Suppressor macrophage (primary cell): ENCODE data around the gene MLLT11.

Source experiments
- DNase-seq, 4 experiments: peaks; one replicate each; pipeline ENCODE4 v3.0.0-alpha.2; 2020 to 2022
- total RNA-seq, 17 experiments: gene quantifications; one replicate each; lab custom pipeline; 2026; ENCODE audit warnings: mixed read lengths in 6 of 17, inconsistent platforms in 3 of 17; lab: John Stamatoyannopoulos, UW

Gene MLLT11, protein sequence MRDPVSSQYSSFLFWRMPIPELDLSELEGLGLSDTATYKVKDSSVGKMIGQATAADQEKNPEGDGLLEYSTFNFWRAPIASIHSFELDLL
- total RNA-seq = 0.35 to 4.0 (median 2.1) reads per million in 17 experiments

DNA sequence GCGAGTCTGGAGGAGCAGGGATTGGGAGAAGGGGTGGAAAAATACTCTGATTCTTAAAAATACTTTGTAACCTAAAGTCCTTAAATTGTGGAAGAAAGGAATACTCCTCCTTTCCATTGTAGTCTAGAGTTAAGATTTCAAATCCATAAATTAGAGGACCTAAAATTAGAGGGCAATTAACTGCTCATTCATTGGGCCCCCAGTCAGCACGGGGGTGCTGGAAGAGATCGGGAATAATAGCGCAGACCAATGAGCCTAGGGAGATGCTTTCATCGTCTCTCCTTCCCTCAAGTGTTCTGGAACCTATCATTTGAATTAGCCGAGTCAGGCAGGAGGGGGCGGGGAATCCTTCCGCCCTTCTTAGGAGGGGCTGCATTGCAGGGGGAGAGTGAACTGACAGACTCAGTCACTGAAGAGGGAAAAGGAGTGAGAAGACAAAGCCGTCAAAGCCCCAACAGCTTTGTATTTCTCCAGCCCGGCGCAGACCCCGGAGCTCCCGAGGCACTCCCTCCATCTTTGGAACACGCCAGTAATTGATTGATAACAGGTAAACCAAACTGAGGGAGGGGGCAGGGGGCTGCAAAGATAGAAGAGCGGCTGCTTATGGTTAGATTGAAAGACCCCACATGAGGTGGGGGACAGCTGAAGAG, at the start of gene MLLT11:
Gene MLLT11, plus strand, starts transcription at position 391 of the 650 bp plus-strand sequence. CDS start 6,828 bp downstream, outside the sequence.
- DNase-seq = peak in 1 of 4 experiments; percentile 33

DNA sequence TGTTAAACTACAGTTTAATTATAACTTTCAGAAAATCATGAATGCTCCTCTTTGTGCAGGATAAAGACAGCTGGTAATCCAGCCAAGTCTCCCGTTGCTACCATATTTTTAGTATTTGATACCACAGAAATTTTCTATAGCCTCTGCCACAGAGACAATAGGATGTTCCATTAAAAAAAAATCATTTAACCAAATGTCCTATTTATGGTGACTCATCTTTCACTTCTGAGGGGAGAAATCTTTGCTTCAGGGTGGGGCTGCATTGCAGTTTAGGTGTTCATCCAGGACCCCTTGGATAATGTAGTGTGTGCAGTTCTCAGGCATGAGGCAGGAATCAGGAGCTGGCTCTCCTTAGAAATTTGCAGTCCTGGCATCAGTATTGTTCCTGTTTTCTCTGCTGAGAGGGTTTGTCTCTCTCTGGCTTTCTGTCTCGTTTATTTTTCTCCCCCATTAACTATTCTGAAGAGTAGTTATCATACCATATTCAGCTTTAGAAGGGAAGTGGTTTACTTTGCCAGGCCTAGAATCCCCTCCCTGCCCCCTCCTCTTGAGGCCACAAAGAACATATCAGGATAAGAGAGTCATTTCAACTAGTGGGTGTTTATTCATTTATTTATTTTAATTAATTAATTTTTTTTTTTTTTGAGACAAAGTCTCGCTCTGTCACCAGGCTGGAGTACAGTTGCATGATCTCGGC, 48.9 kb upstream of the MLLT11 start:
- peak in 2 of 4 experiments; percentile 23 to 33 for DNase-seq

DNA sequence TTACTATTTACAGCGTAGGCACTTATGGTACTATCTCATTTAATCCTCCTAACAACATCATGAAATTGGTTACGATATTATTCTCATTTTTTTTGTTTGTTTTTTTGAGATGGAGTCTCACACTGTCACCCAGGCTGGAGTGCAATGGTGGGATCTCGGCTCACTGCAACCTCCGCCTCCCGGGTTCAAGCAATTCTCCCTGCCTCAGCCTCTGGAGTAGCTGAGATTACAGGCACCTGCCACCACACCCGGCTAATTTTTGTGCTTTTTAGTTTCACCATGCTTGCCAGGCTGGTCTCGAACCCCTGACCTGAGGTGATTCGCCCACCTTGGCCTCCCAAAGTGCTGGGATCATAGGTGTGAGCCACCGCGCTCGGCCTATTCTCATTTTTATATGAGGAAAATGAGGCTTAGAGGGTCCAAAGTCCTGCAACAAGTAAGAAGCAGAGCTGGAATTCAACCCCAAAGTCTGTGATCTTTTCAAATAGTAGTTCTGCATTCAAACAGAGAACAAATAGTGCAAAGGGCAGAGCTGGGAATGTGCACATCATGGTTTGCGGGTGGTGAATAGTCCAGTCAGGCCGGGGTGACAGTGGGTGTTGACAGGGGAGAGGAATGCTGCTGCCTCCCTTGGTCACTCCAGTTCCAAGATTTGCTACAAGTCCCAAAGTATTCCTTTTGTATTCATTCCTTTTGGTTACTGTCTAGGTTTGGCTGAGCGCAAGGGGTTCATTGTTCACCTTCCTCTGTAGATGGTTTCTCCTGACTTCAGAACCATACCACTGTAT, 47.3 kb upstream of the MLLT11 start:
- DNase-seq = no peak

DNA sequence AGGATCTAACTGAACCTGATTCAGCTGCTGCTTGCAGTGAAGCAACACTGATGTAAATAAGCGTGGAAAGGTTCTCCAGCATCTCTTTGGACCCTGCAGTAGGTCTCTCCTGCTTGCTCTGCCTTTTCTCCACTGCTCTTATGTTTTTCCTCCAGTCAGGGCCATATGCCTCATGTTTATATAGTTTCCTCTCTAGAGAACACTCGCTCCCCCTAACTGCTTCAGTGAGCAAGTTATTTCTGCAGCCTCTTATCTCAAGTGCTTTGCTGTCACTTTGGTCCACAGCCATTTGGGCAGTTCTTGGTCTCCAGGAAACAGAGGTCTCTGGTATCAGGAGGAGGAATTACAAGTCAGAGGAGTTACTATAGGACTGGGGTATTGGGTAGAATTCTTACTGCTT, 46.7 kb upstream of the MLLT11 start:
- DNase-seq = no peak

DNA sequence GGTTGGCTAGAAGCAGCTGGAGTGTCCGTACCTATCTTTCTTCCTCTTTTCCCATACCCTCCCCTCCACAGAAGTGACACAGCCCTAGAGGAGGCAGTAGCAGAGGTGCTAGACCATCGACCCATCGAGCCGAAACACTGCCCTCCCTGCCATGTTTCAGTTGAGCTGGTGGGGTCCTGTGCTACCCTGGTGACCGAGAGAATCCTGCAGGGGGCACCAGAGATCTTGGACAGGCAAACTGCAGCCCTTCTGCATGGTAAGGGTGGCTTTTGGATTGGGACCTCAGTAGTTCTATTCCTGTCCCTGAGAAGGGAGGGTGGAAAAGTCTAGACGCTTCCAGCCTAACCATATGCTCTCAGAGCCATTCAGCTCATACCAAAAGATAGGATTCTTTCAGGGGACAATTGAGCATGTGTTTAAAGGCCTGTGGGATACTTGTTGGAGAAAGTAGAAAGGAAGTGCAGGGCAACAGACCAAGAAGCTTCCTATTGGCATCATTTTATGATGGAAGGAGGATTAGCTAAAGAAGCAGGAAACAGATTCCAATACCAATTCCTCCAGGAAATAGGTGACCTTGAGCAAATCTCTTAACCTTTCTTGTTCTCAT, 35.6 kb upstream of the MLLT11 start:
- peak; percentile 83 to 92 (median 86) for DNase-seq

DNA sequence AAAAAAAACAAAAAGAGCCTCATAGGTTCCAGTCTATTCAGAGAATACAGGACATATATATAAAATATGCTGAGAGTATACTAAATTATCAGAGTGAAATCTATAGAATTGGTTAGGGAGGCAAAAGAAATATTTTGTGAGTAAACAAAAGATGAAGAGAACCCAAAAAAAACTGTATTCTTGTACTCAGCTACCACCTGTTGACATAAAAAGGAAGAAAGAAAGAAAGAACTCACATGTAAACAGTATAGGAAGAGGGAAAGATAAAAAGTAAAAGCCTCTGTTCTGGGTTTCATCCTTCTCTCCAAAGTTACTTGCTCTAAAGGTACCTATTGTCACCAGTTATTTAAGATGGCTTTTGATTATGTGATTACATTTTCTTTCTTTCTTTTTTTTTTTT, 33.7 kb upstream of the MLLT11 start:
- DNase-seq = no peak

DNA sequence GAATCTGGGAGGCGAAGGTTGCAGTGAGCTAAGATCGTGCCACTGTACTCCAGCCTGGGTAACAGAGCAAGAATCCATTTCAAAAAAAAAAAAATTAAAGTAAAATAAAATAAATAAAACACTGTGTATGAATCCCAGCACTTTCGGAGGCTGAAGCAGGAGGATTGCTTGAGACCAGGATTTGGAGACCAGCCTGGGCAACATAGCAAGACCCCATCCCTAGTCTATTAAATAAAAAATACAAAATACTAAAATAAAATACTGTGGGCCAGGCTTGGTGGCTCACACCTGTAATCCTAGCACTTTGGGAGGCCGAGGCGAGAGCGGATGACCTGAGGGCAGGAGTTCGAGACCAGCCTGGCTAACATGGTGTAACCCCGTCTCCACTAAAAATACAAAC, 28.0 kb upstream of the MLLT11 start:
- DNase-seq = no peak

DNA sequence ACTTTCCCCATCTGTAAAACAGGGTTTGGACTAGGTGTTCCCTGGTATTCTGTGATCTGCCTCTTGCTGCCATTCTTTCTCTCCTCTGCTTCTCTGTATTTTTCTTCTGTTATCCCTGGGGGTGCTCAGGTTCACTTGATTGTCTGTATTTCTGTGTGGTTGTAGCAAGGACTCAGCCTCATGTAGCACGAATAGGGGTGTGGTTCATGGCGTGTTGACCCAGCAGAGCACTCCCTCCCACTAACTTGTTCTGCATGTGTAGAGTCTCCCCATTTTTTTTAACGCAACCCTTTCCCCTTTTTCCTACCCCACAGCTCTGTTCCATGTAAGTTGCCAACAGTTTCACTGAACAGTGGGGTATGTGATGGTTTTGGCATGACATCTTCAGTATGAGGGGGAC, 25.0 kb upstream of the MLLT11 start:
- DNase-seq = no peak

DNA sequence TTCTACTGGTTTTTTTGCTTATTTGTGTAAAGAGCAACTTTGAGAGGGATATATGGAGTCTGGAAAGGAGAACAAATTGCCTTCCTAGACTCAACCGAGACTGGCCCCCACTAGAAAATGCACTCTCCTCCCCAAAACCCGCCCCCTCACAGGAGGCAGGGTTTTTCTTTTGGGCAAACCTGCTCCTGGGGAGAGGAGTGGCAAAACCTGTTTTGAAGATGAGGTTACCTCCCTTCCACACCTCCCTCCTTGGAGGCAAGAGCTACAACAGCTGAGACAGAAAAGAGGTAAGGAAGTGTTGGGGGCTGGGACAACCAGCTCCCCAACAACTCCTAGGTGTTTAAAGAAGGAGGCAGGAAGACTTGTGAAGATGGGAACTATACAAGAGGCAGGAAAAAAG, 23.8 kb upstream of the MLLT11 start, which contains the start of gene BNIPL:
Gene BNIPL, plus strand, starts transcription at position 231 of the 400 bp plus-strand sequence. Its CDS starts 140 bp downstream, at position 371.
- no peak for DNase-seq

DNA sequence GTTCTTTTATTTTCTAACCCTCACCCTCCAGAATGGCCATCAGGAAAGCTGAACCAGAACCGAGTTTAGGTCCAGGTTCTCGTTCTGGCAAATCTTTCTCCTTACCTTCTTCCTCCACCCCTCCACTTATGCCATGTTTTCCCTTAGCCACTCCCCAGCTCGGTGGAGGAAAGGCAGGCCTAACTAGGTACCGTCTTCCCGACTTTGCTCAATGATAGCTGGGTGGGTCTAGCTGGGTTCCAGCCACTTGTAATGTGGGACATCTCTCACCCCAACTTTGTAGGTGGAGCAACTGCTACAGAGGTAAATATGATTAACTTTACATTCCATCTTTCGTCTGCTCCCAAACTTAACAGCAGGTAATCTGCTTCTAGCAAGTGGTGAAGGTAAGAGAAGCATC, 23.2 kb upstream of the MLLT11 start:
- DNase-seq = no peak

DNA sequence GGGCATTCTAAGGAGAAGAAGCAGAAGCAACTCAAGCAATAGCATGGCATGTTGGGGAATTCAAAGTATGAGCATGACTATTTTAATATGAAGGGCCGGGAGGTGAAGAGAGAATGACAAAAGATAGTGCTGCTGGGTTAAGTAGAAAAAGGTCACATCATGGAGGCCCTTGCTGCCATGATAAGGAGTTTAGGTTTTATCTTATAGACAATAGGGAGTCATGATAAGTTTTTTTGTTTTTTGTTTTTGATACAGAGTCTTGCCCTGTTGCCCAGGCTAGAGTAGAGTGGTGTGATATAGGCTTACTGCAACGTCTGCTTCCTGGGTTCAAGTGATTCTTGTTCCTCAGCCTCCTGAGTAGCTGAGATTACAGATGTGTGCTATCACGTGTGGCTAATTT, 20.7 kb upstream of the MLLT11 start:
- no peak for DNase-seq

DNA sequence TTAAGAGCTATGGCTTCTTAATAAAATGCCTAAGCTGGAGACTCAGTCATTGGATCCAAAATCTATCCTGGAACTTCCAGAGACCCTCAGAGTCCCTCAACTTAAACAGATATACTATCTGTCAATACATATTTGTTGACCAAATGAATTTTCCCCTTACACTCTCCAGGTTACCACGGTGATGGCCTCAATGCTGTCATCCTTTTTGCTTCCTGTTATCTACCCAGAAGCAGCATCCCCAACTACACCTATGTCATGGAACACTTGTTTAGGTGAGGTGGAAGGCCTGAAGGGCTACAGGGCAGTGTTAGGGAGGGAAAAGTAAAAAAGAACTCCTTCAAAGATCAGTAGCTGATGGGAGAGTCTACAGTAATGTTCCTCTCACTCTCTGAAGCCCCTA, 17.0 kb upstream of the MLLT11 start:
- no peak for DNase-seq

DNA sequence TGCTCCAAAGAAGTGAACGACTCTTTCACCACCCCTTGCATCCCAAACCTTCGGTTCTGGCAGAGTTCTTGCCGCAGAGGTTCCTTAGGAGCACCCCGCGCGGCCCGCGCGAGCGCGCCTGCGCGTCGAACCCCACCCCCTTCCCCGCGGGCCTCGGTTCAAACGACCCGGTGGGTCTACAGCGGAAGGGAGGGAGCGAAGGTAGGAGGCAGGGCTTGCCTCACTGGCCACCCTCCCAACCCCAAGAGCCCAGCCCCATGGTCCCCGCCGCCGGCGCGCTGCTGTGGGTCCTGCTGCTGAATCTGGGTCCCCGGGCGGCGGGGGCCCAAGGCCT, 12.6 kb upstream of the MLLT11 start, which contains the start of gene C1orf56:
Gene C1orf56, plus strand, starts transcription at position 161 of the 334 bp plus-strand sequence. Its CDS starts 97 bp downstream, at position 258.
- peak; percentile 23 to 69 (median 34) for DNase-seq

DNA sequence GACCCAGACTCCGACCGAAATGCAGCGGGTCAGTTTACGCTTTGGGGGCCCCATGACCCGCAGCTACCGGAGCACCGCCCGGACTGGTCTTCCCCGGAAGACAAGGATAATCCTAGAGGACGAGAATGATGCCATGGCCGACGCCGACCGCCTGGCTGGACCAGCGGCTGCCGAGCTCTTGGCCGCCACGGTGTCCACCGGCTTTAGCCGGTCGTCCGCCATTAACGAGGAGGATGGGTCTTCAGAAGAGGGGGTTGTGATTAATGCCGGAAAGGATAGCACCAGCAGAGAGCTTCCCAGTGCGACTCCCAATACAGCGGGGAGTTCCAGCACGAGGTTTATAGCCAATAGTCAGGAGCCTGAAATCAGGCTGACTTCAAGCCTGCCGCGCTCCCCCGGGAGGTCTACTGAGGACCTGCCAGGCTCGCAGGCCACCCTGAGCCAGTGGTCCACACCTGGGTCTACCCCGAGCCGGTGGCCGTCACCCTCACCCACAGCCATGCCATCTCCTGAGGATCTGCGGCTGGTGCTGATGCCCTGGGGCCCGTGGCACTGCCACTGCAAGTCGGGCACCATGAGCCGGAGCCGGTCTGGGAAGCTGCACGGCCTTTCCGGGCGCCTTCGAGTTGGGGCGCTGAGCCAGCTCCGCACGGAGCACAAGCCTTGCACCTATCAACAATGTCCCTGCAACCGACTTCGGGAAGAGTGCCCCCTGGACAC, 12.1 kb upstream of the MLLT11 start:
- peak; percentile 50 to 70 (median 60) for DNase-seq

DNA sequence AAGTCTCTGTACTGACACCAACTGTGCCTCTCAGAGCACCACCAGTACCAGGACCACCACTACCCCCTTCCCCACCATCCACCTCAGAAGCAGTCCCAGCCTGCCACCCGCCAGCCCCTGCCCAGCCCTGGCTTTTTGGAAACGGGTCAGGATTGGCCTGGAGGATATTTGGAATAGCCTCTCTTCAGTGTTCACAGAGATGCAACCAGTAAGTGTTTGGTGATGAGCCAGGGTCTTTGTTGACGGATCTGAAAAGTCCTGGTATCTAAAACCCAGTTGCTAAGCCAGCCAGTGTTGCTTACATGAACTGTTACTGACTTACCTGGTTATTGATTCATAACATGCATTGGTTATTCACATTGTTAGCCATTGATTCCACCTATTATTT, 11.6 kb upstream of the MLLT11 start:
- DNase-seq = no peak

DNA sequence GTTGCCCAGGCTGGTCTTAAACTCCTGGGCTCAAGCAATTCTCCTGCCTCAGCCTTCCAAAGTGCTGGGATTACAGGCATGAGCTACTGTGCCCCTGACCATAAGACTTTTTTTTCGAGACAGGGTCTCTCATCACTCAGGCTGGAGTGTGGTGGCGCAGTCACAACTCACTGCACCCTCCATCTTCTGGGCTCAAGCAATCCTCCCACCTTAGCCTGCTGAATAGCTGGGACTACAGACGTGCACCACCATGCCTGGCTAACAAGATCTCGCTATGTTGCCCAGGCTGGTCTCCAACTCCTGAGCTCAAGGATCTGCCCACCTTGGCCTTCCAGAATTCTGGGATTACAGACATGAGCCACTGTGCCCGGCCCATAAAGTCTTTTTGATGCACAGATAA, 10.7 kb upstream of the MLLT11 start:
- DNase-seq = no peak

DNA sequence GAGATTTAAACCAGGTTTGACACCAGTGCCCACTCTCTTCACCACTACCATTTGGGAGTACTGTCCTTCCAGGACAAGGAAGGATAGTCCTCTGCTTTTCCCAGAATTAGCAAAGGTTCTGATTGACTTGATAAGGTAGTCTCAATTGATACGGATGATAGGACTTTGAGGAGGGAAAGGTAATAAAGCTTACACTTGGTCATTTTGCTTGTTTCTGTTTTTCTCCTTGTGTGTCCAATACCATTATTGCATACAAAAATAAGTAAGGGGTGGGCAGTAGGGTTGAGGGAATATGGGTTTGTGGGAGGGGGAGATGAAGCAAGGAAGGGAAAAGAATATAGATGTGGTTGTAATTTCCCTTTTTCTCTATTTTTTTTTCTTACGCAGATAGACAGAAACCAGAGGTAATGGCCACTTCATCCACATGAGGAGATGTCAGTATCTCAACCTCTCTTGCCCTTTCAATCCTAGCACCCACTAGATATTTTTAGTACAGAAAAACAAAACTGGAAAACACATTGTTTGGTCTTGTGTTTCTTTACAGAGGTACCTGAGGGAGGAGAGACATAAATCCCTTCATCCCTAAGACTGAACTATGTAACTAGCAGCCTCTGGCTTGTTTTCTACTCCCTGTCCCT, 10.0 kb upstream of the MLLT11 start:
- DNase-seq = no peak

DNA sequence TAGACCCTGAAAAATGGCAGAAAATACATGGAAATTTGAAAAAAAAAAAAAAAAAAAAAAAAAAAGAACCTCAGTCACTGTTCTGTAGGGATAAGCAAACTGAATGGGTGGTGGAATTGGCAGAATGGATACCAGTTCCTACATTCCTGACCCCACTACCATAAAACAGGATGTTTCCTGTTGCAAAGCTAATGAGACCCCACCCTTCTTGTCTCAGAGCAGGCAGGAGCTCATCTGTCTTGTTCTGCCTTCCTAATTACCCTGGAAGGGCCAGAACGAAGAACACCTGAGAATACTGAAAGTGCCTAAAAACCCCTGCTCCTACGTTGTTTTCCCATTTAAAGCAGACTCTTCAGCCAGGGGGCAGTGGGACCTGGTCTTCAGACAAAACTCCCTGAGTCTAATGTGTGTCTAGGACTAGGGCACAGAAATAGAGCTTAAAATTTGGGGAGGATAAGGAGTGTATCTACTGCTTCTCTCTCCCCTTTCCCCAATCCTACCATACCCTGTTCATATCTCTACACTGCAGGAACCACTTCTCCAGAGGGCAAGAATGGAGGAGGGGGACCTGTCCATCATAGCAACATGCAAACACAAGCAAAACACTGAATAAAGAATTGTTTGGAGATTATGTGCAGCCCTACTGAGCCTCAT, 8.7 kb upstream of the MLLT11 start:
- DNase-seq = no peak

DNA sequence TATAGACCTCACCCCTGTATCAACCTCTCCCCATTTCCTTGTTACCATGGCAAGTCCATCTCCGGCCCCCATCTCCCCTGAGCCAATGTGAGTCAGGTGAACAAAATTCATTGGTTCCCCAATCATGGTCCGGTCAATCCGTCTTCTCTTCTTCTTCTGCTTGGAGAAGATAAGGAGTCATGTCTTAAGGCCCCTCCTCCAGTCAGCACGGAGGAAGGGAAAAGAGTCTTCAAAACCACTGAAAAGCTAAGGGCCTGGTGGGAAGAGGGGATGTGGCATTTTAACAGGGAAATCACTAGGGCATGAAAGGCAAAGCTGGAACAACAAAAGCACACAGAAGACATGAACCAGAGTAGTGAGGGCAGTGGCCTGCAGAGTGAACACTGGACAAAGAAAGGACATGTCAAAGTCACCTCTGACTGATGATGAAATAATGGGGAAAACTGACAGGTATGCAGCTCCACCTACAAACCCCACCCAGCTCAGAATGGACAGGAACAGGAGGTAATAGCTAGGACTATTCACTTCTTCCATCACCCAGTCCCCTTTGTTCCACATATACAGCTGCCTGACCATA, 5.1 kb upstream of the MLLT11 start:
- DNase-seq = no peak

DNA sequence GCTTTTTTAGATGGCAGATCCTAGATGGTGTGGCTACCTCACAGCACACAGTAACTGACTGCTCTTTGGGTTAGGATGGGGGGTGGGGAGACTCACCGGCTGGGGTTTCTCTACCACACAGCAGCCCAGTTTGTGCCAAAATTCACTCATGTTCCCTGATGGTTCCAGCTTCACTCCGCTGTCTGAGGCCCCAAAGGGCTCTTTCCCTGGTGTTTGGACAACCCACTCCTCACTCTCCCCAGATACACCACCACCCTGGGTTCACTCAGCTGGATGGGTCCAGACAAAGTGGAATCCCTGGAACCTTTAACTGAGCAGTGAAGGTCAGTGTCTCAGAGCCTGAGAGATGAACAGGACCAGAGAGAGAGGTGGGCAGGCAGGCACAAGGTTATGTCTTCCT, 4.6 kb upstream of the MLLT11 start:
- no peak for DNase-seq

DNA sequence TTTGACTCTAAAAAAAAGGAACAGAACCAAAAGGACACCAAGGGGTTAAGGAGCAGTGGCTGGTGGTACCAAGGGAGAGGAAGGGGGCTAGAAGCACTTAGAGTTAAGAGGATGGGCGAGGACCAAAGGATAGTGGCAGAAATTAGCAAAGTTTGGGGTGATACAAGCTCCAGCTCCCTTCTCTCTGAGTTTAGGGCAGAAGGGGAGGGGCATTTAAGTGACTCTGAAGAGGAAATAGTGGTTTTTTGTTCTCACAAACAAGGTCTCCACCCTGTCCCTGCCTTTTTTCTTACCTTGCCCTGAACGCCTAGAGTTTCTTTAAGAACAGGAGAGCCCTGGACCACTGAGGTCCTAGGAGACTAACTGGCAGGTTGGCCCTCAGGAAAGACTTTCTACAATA, 4.0 kb upstream of the MLLT11 start:
- DNase-seq = no peak
